Renal pelvis (tissue), 12 donors: ENCODE results near the gene MAGI3. TPM values are rescaled to one million over a fixed set of nuclear protein-coding genes. Genes with fewer than 3 reads are reported as not detected.

Experiments used
- DNase-seq: peaks from one replicate; pipeline ENCODE4 v3.0.0-alpha.2; 2013
- long read RNA-seq, 16 experiments: transcript quantifications; one replicate each; lab custom pipeline, GENCODE V29; 2026
- polyA plus RNA-seq, 3 donors: library from polyadenylated mRNA; unstranded; fragments of 120-200 nt; gene quantifications; one replicate each; pipeline ENCODE4 v1.2.1, GENCODE V29; 2013; ENCODE audit not compliant: insufficient read length in 3 of 3

Gene MAGI3
- 10 to 100 TPM; 20.9 to 25.9 (median 23.6) TPM for polyA plus RNA-seq
- long read RNA-seq, donor 1, full-length matches to known transcripts, result 1 of 24 reads
- long read RNA-seq, donor 1, partial matches to known transcripts, result 23 of 24 reads
- long read RNA-seq, donor 1, other reads (novel, unspliced or antisense), result 0 of 24 reads
- long read RNA-seq, donor 2, partial matches to known transcripts, result 5 of 6 reads
- long read RNA-seq, donor 2, other reads (novel, unspliced or antisense), result 0 of 6 reads
- long read RNA-seq, donor 3, result 0 reads
- long read RNA-seq, donor 4, result 0 reads
- long read RNA-seq, donor 5, full-length matches to known transcripts, result 2 of 7 reads
- long read RNA-seq, donor 5, partial matches to known transcripts, result 5 of 7 reads
- long read RNA-seq, donor 5, other reads (novel, unspliced or antisense), result 0 of 7 reads
- long read RNA-seq, donor 6, full-length matches to known transcripts, result 4 of 4 reads
- long read RNA-seq, donor 6, partial matches to known transcripts, result 0 of 4 reads
- long read RNA-seq, donor 6, other reads (novel, unspliced or antisense), result 0 of 4 reads
- long read RNA-seq, donor 7, full-length matches to known transcripts, result 3 of 3 reads
- long read RNA-seq, donor 7, partial matches to known transcripts, result 0 of 3 reads
- long read RNA-seq, donor 7, other reads (novel, unspliced or antisense), result 0 of 3 reads
- long read RNA-seq, donor 8, partial matches to known transcripts, result 0 of 1 reads
- long read RNA-seq, donor 8, other reads (novel, unspliced or antisense), result 0 of 1 reads
- long read RNA-seq, donor 9, partial matches to known transcripts, result 0 of 2 reads
- long read RNA-seq, donor 9, other reads (novel, unspliced or antisense), result 0 of 2 reads
- long read RNA-seq, donor 10, partial matches to known transcripts, result 9 of 9 reads
- long read RNA-seq, donor 10, other reads (novel, unspliced or antisense), result 0 of 9 reads
- long read RNA-seq, donor 11, partial matches to known transcripts, result 0 of 1 reads
- long read RNA-seq, donor 11, other reads (novel, unspliced or antisense), result 0 of 1 reads
- long read RNA-seq, donor 12, result 0 reads
- long read RNA-seq, donor 13, full-length matches to known transcripts, result 1 of 16 reads
- long read RNA-seq, donor 13, partial matches to known transcripts, result 15 of 16 reads
- long read RNA-seq, donor 13, other reads (novel, unspliced or antisense), result 0 of 16 reads
- long read RNA-seq, donor 14, result 0 reads
- long read RNA-seq, donor 15, full-length matches to known transcripts, result 5 of 13 reads
- long read RNA-seq, donor 15, partial matches to known transcripts, result 8 of 13 reads
- long read RNA-seq, donor 15, other reads (novel, unspliced or antisense), result 0 of 13 reads
- long read RNA-seq, donor 16, full-length matches to known transcripts, result 3 of 10 reads
- long read RNA-seq, donor 16, partial matches to known transcripts, result 7 of 10 reads
- long read RNA-seq, donor 16, other reads (novel, unspliced or antisense), result 0 of 10 reads

- DNase-seq, result peak; percentile 99
Observed at GRCh38 chr1:113389953-113390834, at the start of gene MAGI3. MAGI3 (plus strand) TSS chr1:113390515; CDS start chr1:113391034, 519 bp downstream.

GRCh38 chr1:113353580-113353979 lies 36.7 kb upstream of the MAGI3 start:
- no peak for DNase-seq

- no peak for DNase-seq
Observed at GRCh38 chr1:113363935-113364334, 26.4 kb upstream of the MAGI3 start.

- DNase-seq, result no peak
Observed at GRCh38 chr1:113369040-113369439, 21.3 kb upstream of the MAGI3 start.

- no peak for DNase-seq
Observed at GRCh38 chr1:113369699-113370098, 20.6 kb upstream of the MAGI3 start.

GRCh38 chr1:113370868-113371267 lies 19.4 kb upstream of the MAGI3 start:
- no peak for DNase-seq

GRCh38 chr1:113372546-113372945 lies 17.8 kb upstream of the MAGI3 start:
- DNase-seq, result no peak

GRCh38 chr1:113373644-113374043 lies 16.7 kb upstream of the MAGI3 start:
- no peak for DNase-seq

GRCh38 chr1:113375878-113376277 lies 14.4 kb upstream of the MAGI3 start:
- DNase-seq, result no peak

- no peak for DNase-seq
Observed at GRCh38 chr1:113380075-113380474, 10.2 kb upstream of the MAGI3 start.

- no peak for DNase-seq
Observed at GRCh38 chr1:113388017-113388620, 2.2 kb upstream of the MAGI3 start.

- no peak for DNase-seq
Observed at GRCh38 chr1:113388621-113389358, 1.5 kb upstream of the MAGI3 start.

GRCh38 chr1:113389359-113389952 lies 859 bp upstream of the MAGI3 start:
- DNase-seq, result no peak

GRCh38 chr1:113390871-113391648 lies 745 bp downstream of the MAGI3 start:
- DNase-seq, result no peak

- no peak for DNase-seq
Observed at GRCh38 chr1:113391649-113392271, 1.4 kb downstream of the MAGI3 start.

- no peak for DNase-seq
Observed at GRCh38 chr1:113392541-113393128, 2.3 kb downstream of the MAGI3 start.
